HepG2 (cell line): ENCODE results near the gene HECTD4. TPM values are rescaled to one million over a fixed set of nuclear protein-coding genes. Genes with fewer than 3 reads are reported as not detected.

Experiments
- ATAC-seq: fragments of 200-7000 bp; cut with Tn5 transposase; 3 replicates; pipeline ENCODE4 v1.9.1; 2020; ENCODE audit warnings: mild to moderate bottlenecking, moderate library complexity
- BruUV-seq: library from RNA; stranded (reverse); fragments of 400-500 nt; replicated peaks from 2 replicates; lab custom pipeline; 2021; lab: Mats Ljungman, UMichigan
- CTCF ChIA-PET: fragments of 300-600 bp; formaldehyde crosslinking; extraction: SDS; loops from one replicate; lab custom pipeline; 2021; ENCODE audit warnings: low total read pairs, inconsistent platforms, low intra/inter-chr PET ratio; lab: Yijun Ruan, JAX
- POLR2A ChIA-PET: fragments of 350-600 bp; sonication (Branson Sonifier 250); formaldehyde crosslinking; loops from one replicate; lab custom pipeline; 2020; ENCODE audit warnings: antibody characterized with exemption, inconsistent platforms; lab: Yijun Ruan, JAX
- DNase-seq: peaks from one replicate; pipeline ENCODE4 v3.0.0-alpha.2; 2015; ENCODE audit warnings: low spot score
- FAIRE-seq: peaks from 3 replicates; lab custom pipeline; 2011; peaks lifted over from hg19 to GRCh38; lab: Jason Lieb, UNC
- H2AFZ ChIP-seq: one replicate; pipeline ENCODE4 v1.6.1; 2011; ENCODE audit warnings: low read length, inconsistent platforms
- H3K27ac ChIP-seq: fragments of 300-600 bp; 3 replicates; pipeline ENCODE4 v1.8.0; 2011; ENCODE audit warnings: mixed run types, mild to moderate bottlenecking, mixed read lengths, low read length, inconsistent platforms; ENCODE audit not compliant: insufficient read depth; ENCODE audit errors: extremely low read length
- H3K27me3 ChIP-seq, 2 experiments: fragments of 200-600 bp in 1 of 2; 2 replicates in 1 of 2; 3 replicates in 1 of 2; pipeline versions ENCODE4 v1.6.0 to v1.8.0; 2011; ENCODE audit warnings: low read length in 2 of 2, mild to moderate bottlenecking in 2 of 2, moderate library complexity in 2 of 2, inconsistent platforms in 1 of 2; ENCODE audit not compliant: insufficient read depth in 2 of 2, control insufficient read depth in 1 of 2
- H3K36me3 ChIP-seq, 2 experiments: fragments of 200-600 bp in 1 of 2; replicated peaks in 1 of 2; 2 replicates in 1 of 2; 3 replicates in 1 of 2; pipeline versions ENCODE4 v1.5.1 to v1.8.0; 2011; ENCODE audit warnings: low read length in 2 of 2, inconsistent platforms in 1 of 2; ENCODE audit not compliant: insufficient read depth in 2 of 2, control insufficient read depth in 1 of 2
- H3K4me1 ChIP-seq: 2 replicates; pipeline ENCODE4 v1.5.1; 2012; ENCODE audit warnings: low read length, inconsistent platforms; ENCODE audit not compliant: insufficient read depth
- H3K4me2 ChIP-seq: 2 replicates; pipeline ENCODE4 v1.6.0; 2011; ENCODE audit warnings: low read depth, low read length, inconsistent platforms
- H3K4me3 ChIP-seq, 3 experiments: fragments of 200-600 bp in 1 of 3; sonication (generic), shearing (Covaris generic) in 1 of 3; replicated peaks in 1 of 3; 2 replicates each; pipeline ENCODE4 v1.5.1; 2011 to 2016; ENCODE audit warnings: low read length in 3 of 3, inconsistent platforms in 2 of 3, low read depth in 2 of 3, mild to moderate bottlenecking in 2 of 3, control low read depth in 1 of 3, mixed read lengths in 1 of 3; ENCODE audit not compliant: insufficient read depth in 1 of 3
- H3K79me2 ChIP-seq: one replicate; pipeline ENCODE4 v1.6.1; 2011; ENCODE audit warnings: low read length, inconsistent platforms; ENCODE audit not compliant: insufficient read depth
- H3K9ac ChIP-seq: 2 replicates; pipeline ENCODE4 v1.6.0; 2011; ENCODE audit warnings: mild to moderate bottlenecking, low read depth, low read length, inconsistent platforms; ENCODE audit not compliant: insufficient read depth
- H3K9me3 ChIP-seq: 2 replicates; pipeline ENCODE4 v1.5.1; 2012; ENCODE audit warnings: mild to moderate bottlenecking, low read length
- H4K20me1 ChIP-seq: 2 replicates; pipeline ENCODE4 v1.6.0; 2011; ENCODE audit warnings: inconsistent platforms, mild to moderate bottlenecking, low read length, moderate library complexity; ENCODE audit not compliant: insufficient read depth
- ARHGAP35 ChIP-seq: sonication (generic); formaldehyde crosslinking; IDR thresholded peaks from 2 replicates; pipeline ENCODE4 v1.9.0; 2022; ENCODE audit warnings: mild to moderate bottlenecking, inconsistent platforms, moderate library complexity, missing genetic modification reagents, borderline replicate concordance
- ARID4A ChIP-seq: sonication (generic); formaldehyde crosslinking; IDR thresholded peaks from 2 replicates; pipeline ENCODE4 v1.5.0; 2020; ENCODE audit warnings: mild to moderate bottlenecking, missing genetic modification reagents, borderline replicate concordance
- CBFB ChIP-seq: sonication (generic); formaldehyde crosslinking; IDR thresholded peaks from 2 replicates; pipeline ENCODE4 v1.4.0; 2020; ENCODE audit warnings: missing genetic modification reagents
- FOXK1 ChIP-seq: sonication (generic); formaldehyde crosslinking; IDR thresholded peaks from 2 replicates; pipeline ENCODE4 v1.4.0; 2020; ENCODE audit warnings: low read depth, missing genetic modification reagents, borderline replicate concordance
- HDAC6 ChIP-seq: fragments of 200-600 bp; sonication (generic); IDR thresholded peaks from 2 replicates; pipeline ENCODE4 v1.7.0; 2017; ENCODE audit warnings: mild to moderate bottlenecking, antibody characterized with exemption, low read length, low read depth
- HES4 ChIP-seq: sonication (generic); formaldehyde crosslinking; IDR thresholded peaks from 2 replicates; pipeline ENCODE4 v1.9.0; 2021; ENCODE audit warnings: mild to moderate bottlenecking, missing genetic modification reagents, borderline replicate concordance
- JUND ChIP-seq: sonication (generic); formaldehyde crosslinking; IDR thresholded peaks from 2 replicates; pipeline ENCODE4 v1.8.0; 2022; ENCODE audit warnings: mild to moderate bottlenecking, missing genetic modification reagents
- SMC3 ChIP-seq: IDR thresholded peaks from 2 replicates; pipeline ENCODE4 v1.6.1; 2011; ENCODE audit warnings: low read length, improper control_type of control experiment
- ZNF230 ChIP-seq: sonication (generic); formaldehyde crosslinking; IDR thresholded peaks from 2 replicates; pipeline ENCODE4 v1.4.0; 2020; ENCODE audit warnings: mild to moderate bottlenecking, missing genetic modification reagents
- ZNF672 ChIP-seq: sonication (generic); formaldehyde crosslinking; IDR thresholded peaks from 2 replicates; pipeline ENCODE4 v1.8.1; 2022; ENCODE audit warnings: missing genetic modification reagents
- ZSCAN22 ChIP-seq: sonication (generic); formaldehyde crosslinking; IDR thresholded peaks from 2 replicates; pipeline ENCODE4 v1.4.0; 2020; ENCODE audit warnings: mild to moderate bottlenecking, missing genetic modification reagents
- WGBS: methylation state at CpG from one replicate; pipeline ENCODE4 v1.1.6; 2017; ENCODE audit warnings: low lambda C conversion rate; 5-methylcytosine and 5-hydroxymethylcytosine counted together
- in situ Hi-C: cut with HindIII; loops from 2 replicates; pipeline ENCODE4 v1.10.0; 2017; ENCODE audit warnings: low pct_unique_long_range_greater_than_20kb; ENCODE audit not compliant: extremely low pct_ligation_motif_present
- intact Hi-C: fragments of 100-400 bp; cut with micrococcal nuclease; formaldehyde crosslinking; loops from one replicate; pipeline ENCODE4 v1.10.0; 2022; ENCODE audit not compliant: unreplicated experiment
- polyA plus RNA-seq, 8 experiments: library from polyadenylated mRNA; depleted of rRNA in 3 of 8; stranded (reverse) in 7 of 8; unstranded in 1 of 8; fragments of >200 nt; fragmentation: Illumina TruSeq in 4 of 8; extraction: Trizol in 4 of 8; gene quantifications; 2 replicates each; pipeline versions ENCODE4 v1.2.1 to v1.2.3, GENCODE V29; 2011 to 2016; ENCODE audit warnings: low read depth in 4 of 8, missing spikeins in 1 of 8, mixed read lengths in 1 of 8; ENCODE audit not compliant: insufficient read depth in 1 of 8
- total RNA-seq, 5 experiments: library from RNA; depleted of rRNA; stranded (reverse); fragments of >200 nt; fragmentation: Illumina TruSeq; extraction: Trizol; gene quantifications; 2 replicates each; pipeline ENCODE4 v1.2.3, GENCODE V29; 2016; ENCODE audit warnings: low read depth in 1 of 5
- TF ChIP-seq, protein P1 (sequence below): sonication (generic); formaldehyde crosslinking; IDR thresholded peaks from 2 replicates; pipeline ENCODE4 v1.4.0; 2020; ENCODE audit warnings: missing genetic modification reagents, borderline replicate concordance

HECTD4 gene
- total and polyA plus RNA-seq, 2 of the 13 experiments (the other 11 are each of a cell fraction or from before 2014, with no cell fraction given) = 9.0 to 11.4 TPM

- no TSS peak for BruUV-seq
- no peaks in the 10 kb centered on the region for H3K27me3 ChIP-seq
- ChIA-PET POLR2A (no interaction called here), CTCF (no interaction called here)
- peaks cover 4% of the 10 kb centered on the region in 2 experiments; a peak in 4 of 5 replicates for H3K36me3 ChIP-seq
- no peak overlapping the region for H3K27ac ChIP-seq
- H2AFZ ChIP-seq = no peak overlapping the region
- DNase-seq (no peak), ATAC-seq (no peak), FAIRE-seq (no peak)
- no peaks in the 10 kb centered on the region for H3K79me2 ChIP-seq
- TF ChIP-seq HDAC6 (no peak), JUND (CRISPR knock-in tag) (no peak), ZNF230 (no peak), ARID4A (CRISPR knock-in tag) (no peak), ARHGAP35 (CRISPR knock-in tag) (no peak), CBFB (CRISPR knock-in tag) (no peak), SMC3 (no peak), FOXK1 (CRISPR knock-in tag) (no peak), HES4 (no peak), ZNF672 (CRISPR knock-in tag) (no peak), ZSCAN22 (CRISPR knock-in tag) (no peak)
- TF ChIP-seq, protein P1, sequence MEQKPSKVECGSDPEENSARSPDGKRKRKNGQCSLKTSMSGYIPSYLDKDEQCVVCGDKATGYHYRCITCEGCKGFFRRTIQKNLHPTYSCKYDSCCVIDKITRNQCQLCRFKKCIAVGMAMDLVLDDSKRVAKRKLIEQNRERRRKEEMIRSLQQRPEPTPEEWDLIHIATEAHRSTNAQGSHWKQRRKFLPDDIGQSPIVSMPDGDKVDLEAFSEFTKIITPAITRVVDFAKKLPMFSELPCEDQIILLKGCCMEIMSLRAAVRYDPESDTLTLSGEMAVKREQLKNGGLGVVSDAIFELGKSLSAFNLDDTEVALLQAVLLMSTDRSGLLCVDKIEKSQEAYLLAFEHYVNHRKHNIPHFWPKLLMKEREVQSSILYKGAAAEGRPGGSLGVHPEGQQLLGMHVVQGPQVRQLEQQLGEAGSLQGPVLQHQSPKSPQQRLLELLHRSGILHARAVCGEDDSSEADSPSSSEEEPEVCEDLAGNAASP (CRISPR knock-in tag) = no peak
- no peak overlapping the region for H3K9ac ChIP-seq
- in situ Hi-C loops = no loop called here
- H3K9me3 ChIP-seq = no peaks in the 10 kb centered on the region
- intact Hi-C loops = no loop called here
- no peaks in the 10 kb centered on the region for H4K20me1 ChIP-seq
- H3K4me3 ChIP-seq = no peak overlapping the region
- no peak overlapping the region for H3K4me2 ChIP-seq
- 0 out of 2 replicates have a peak, but pooled peaks cover 4% of the 10 kb centered on the region for H3K4me1 ChIP-seq
- 88% methylated on average over 6 of the region's 9 CpGs for WGBS
These were observed 198.8 kb downstream of the HECTD4 start for GRCh38 chr12:112183141-112184021.
